SK-N-MC (cell line): ENCODE results near the gene TAF3.

ENCODE experiments used
- EZH2 ChIP-seq: fragments of 200-600 bp; sonication (generic); IDR thresholded peaks from one replicate; pipeline ENCODE4 v1.6.1; 2017; ENCODE audit warnings: antibody characterized with exemption
- FOXP2 ChIP-seq: optimal IDR thresholded peaks from 2 replicates; pipeline ENCODE3; 2011; ENCODE audit warnings: mild to moderate bottlenecking, moderate library complexity; ENCODE audit not compliant: insufficient read depth; ENCODE audit errors: extremely low read length, control extremely low read depth
- POLR2AphosphoS5 ChIP-seq: IDR thresholded peaks from 2 replicates; pipeline ENCODE4 v1.6.1; 2012; ENCODE audit warnings: mild to moderate bottlenecking, low read depth, low read length, borderline replicate concordance

GRCh38 chr10:7902413-7902812, 84.1 kb downstream of the TAF3 start:
- TF ChIP-seq EZH2 (no peak), POLR2AphosphoS5 (no peak), FOXP2 (no peak)
